ENCODE measurements around the gene WWOX. TPM values are rescaled to one million over a fixed set of nuclear protein-coding genes. Genes with fewer than 3 reads are reported as not detected.

Gene WWOX
- total RNA-seq, 4 donors from 2014 or later = 21.4 to 55.6 (median 33.2) TPM

- DNase-seq (ENCODE audit: low spot score) (no peak), ATAC-seq (ENCODE audit: low FRiP score) (no peak)
- TF ChIP-seq, protein P1, sequence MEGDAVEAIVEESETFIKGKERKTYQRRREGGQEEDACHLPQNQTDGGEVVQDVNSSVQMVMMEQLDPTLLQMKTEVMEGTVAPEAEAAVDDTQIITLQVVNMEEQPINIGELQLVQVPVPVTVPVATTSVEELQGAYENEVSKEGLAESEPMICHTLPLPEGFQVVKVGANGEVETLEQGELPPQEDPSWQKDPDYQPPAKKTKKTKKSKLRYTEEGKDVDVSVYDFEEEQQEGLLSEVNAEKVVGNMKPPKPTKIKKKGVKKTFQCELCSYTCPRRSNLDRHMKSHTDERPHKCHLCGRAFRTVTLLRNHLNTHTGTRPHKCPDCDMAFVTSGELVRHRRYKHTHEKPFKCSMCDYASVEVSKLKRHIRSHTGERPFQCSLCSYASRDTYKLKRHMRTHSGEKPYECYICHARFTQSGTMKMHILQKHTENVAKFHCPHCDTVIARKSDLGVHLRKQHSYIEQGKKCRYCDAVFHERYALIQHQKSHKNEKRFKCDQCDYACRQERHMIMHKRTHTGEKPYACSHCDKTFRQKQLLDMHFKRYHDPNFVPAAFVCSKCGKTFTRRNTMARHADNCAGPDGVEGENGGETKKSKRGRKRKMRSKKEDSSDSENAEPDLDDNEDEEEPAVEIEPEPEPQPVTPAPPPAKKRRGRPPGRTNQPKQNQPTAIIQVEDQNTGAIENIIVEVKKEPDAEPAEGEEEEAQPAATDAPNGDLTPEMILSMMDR (IDR thresholded peaks at IDR 0.05) = no peak
These were observed 647.3 kb downstream of the WWOX start for GRCh38 chr16:78746718-78747117.

DNA sequence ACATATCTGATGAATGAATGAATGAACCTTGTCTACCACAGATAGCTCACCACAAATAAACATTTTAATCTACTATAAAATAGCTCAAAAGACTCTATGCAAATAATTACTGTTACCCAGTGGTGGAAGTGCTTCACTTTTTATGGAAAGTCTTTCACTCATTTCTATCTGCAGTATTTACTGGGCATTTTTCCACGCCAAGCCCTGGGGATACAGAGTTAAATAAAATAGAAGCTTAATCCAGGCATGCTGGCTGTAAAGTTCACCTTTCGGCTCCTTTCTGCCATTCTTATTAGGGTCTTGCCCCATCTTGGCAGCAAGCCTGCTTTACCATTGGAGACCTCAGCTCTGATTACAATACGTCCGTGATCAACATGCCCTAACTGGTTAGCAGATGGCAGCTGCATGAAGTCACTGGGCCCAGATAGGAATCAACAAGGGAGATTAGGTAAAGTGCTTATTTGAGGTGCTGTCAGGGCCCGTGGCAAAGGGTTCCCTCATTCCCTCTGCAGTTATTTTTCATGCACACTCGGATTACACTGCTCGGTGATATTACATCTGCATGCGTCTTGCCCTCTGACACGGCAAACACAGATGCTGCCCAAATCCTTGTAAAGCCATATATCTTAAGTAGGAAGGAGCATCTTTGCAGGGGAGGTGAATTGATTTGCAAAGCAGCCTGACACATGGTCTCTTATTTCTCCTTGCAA lies 648.9 kb downstream of the WWOX start:
- ATAC-seq (ENCODE audit: low FRiP score) (no peak), DNase-seq (ENCODE audit: low spot score) (no peak)
- TF ChIP-seq, protein P1 (IDR thresholded peaks at IDR 0.05) = no peak

GRCh38 chr16:78749745-78750268 lies 650.4 kb downstream of the WWOX start:
- TF ChIP-seq, protein P1 (IDR thresholded peaks at IDR 0.05) = no peak
- ATAC-seq (ENCODE audit: low FRiP score) = no peak

DNA sequence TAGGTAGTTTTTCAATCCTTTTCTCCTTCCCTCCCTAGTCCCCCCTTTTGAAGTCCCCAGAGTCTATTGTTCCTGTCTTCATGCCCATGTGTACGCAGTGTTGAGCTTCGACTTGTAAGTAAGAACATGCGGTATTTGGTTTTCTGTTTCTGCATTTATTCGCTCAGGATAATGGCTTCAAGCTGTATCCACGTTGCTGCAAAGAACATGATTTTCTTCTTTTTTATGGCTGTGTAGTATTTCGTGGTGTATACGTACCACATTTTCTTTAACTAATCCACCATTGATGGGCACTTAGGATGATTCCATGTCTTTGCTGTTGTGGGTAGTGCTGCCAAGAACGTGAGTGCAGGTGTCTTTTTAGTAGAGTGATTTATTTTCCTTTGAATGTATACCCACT lies 651.2 kb downstream of the WWOX start:
- TF ChIP-seq, protein P1 (IDR thresholded peaks at IDR 0.05) = no peak
- DNase-seq (ENCODE audit: low spot score) (no peak), ATAC-seq (ENCODE audit: low FRiP score) (no peak)

More at GRCh38 chr16:78749745-78750268, 650.4 kb downstream of the WWOX start:
- no peak for DNase-seq (ENCODE audit: low spot score)

GRCh38 chr16:78751601-78752000 lies 652.1 kb downstream of the WWOX start:
- TF ChIP-seq, protein P1 (IDR thresholded peaks at IDR 0.05) = no peak
- ATAC-seq (ENCODE audit: low FRiP score) (no peak), DNase-seq (ENCODE audit: low spot score) (no peak)

GRCh38 chr16:78754713-78755112 lies 655.3 kb downstream of the WWOX start:
- DNase-seq (ENCODE audit: low spot score) (no peak), ATAC-seq (ENCODE audit: low FRiP score) (no peak)
- TF ChIP-seq, protein P1 (IDR thresholded peaks at IDR 0.05) = no peak
